ENCODE data around the gene NTRK3. TPM values are rescaled to one million over a fixed set of nuclear protein-coding genes. Genes with fewer than 3 reads are reported as not detected.
"Not testable (repeated sequence)": the region's sequence is repeated elsewhere in the genome, so short reads cannot be mapped to it uniquely, and the experiment has no call there.

The NTRK3 gene
- total RNA-seq, 1 donor from 2014 or later: 6.4 TPM

GRCh38 chr15:88036154-88036839, 220.2 kb downstream of the NTRK3 start:
- TF ChIP-seq CTCF (IDR thresholded peaks at IDR 0.05; ENCODE audit: unreplicated experiment): no peak
- DNase-seq (ENCODE audit: low spot score): peak; percentile 47
- no peaks in the 10 kb centered on the region for H3K36me3 Mint-ChIP-seq (ENCODE audit: low read depth, unreplicated experiment)
- peak overlapping the region; percentile 16 for H3K4me3 Mint-ChIP-seq (ENCODE audit: unreplicated experiment)
- H3K27me3 Mint-ChIP-seq (ENCODE audit: unreplicated experiment): peaks cover 7% of the 10 kb centered on the region
- peaks cover 43% of the 10 kb centered on the region for H3K4me1 Mint-ChIP-seq (ENCODE audit: unreplicated experiment)
- no peaks in the 10 kb centered on the region for H3K9me3 Mint-ChIP-seq (ENCODE audit: unreplicated experiment)
- peak overlapping the region; percentile 97 for H3K27ac Mint-ChIP-seq (ENCODE audit: unreplicated experiment)

- H3K4me3 Mint-ChIP-seq (ENCODE audit: unreplicated experiment): peak overlapping the region; percentile 11
Measured at GRCh38 chr15:88035381-88035780, 221.2 kb downstream of the NTRK3 start.

GRCh38 chr15:88033421-88033820, 223.1 kb downstream of the NTRK3 start:
- not testable (repeated sequence) for H3K4me3 Mint-ChIP-seq (ENCODE audit: unreplicated experiment); H3K36me3 Mint-ChIP-seq (ENCODE audit: low read depth, unreplicated experiment); DNase-seq (ENCODE audit: low spot score); H3K27me3 Mint-ChIP-seq (ENCODE audit: unreplicated experiment); H3K9me3 Mint-ChIP-seq (ENCODE audit: unreplicated experiment); H3K27ac Mint-ChIP-seq (ENCODE audit: unreplicated experiment)
- H3K4me1 Mint-ChIP-seq (ENCODE audit: unreplicated experiment): peaks cover 43% of the 10 kb centered on the region

More at GRCh38 chr15:88035381-88035780, 221.2 kb downstream of the NTRK3 start:
- DNase-seq (ENCODE audit: low spot score): no peak
- Mint-ChIP-seq H3K27ac (ENCODE audit: unreplicated experiment) (peak overlapping the region; percentile 97), H3K9me3 (ENCODE audit: unreplicated experiment) (no peaks in the 10 kb centered on the region), H3K36me3 (ENCODE audit: low read depth, unreplicated experiment) (no peaks in the 10 kb centered on the region), H3K27me3 (ENCODE audit: unreplicated experiment) (peaks cover 7% of the 10 kb centered on the region), H3K4me1 (ENCODE audit: unreplicated experiment) (peaks cover 43% of the 10 kb centered on the region)
- TF ChIP-seq CTCF (IDR thresholded peaks at IDR 0.05; ENCODE audit: unreplicated experiment): no peak

- no peak for TF ChIP-seq CTCF (IDR thresholded peaks at IDR 0.05; ENCODE audit: unreplicated experiment)
- Mint-ChIP-seq H3K4me3 (ENCODE audit: unreplicated experiment) (no peak overlapping the region), H3K27ac (ENCODE audit: unreplicated experiment) (no peak overlapping the region), H3K9me3 (ENCODE audit: unreplicated experiment) (no peaks in the 10 kb centered on the region), H3K27me3 (ENCODE audit: unreplicated experiment) (peaks cover 4% of the 10 kb centered on the region), H3K36me3 (ENCODE audit: low read depth, unreplicated experiment) (peaks cover under 1% of the 10 kb centered on the region), H3K4me1 (ENCODE audit: unreplicated experiment) (peaks cover 37% of the 10 kb centered on the region)
- no peak for DNase-seq (ENCODE audit: low spot score)
Measured at GRCh38 chr15:88032787-88033186, 223.8 kb downstream of the NTRK3 start.

- no peak for DNase-seq (ENCODE audit: low spot score)
Measured at GRCh38 chr15:88031461-88031860, 225.1 kb downstream of the NTRK3 start.

More at GRCh38 chr15:88031461-88031860, 225.1 kb downstream of the NTRK3 start:
- H3K27ac Mint-ChIP-seq (ENCODE audit: unreplicated experiment): no peak overlapping the region
- no peaks in the 10 kb centered on the region for H3K9me3 Mint-ChIP-seq (ENCODE audit: unreplicated experiment)
- H3K36me3 Mint-ChIP-seq (ENCODE audit: low read depth, unreplicated experiment): peaks cover 3% of the 10 kb centered on the region
- no peak for TF ChIP-seq CTCF (IDR thresholded peaks at IDR 0.05; ENCODE audit: unreplicated experiment)
- H3K4me1 Mint-ChIP-seq (ENCODE audit: unreplicated experiment): peaks cover 25% of the 10 kb centered on the region
- no peak overlapping the region for H3K4me3 Mint-ChIP-seq (ENCODE audit: unreplicated experiment)
- H3K27me3 Mint-ChIP-seq (ENCODE audit: unreplicated experiment): peaks cover 4% of the 10 kb centered on the region

Measured in endothelial cell (in vitro differentiated cells).